Fibroblast of peridontal ligament (primary cell): ENCODE results near the gene SREBF2.
"Not testable (repeated sequence)": the region's sequence is repeated elsewhere in the genome, so short reads cannot be mapped to it uniquely, and the experiment has no call there.

Experiments used
- DNase-seq: peaks from one replicate; pipeline ENCODE4 v3.0.0-alpha.2; 2010; ENCODE audit errors: extremely low read depth

Gene SREBF2

DNA sequence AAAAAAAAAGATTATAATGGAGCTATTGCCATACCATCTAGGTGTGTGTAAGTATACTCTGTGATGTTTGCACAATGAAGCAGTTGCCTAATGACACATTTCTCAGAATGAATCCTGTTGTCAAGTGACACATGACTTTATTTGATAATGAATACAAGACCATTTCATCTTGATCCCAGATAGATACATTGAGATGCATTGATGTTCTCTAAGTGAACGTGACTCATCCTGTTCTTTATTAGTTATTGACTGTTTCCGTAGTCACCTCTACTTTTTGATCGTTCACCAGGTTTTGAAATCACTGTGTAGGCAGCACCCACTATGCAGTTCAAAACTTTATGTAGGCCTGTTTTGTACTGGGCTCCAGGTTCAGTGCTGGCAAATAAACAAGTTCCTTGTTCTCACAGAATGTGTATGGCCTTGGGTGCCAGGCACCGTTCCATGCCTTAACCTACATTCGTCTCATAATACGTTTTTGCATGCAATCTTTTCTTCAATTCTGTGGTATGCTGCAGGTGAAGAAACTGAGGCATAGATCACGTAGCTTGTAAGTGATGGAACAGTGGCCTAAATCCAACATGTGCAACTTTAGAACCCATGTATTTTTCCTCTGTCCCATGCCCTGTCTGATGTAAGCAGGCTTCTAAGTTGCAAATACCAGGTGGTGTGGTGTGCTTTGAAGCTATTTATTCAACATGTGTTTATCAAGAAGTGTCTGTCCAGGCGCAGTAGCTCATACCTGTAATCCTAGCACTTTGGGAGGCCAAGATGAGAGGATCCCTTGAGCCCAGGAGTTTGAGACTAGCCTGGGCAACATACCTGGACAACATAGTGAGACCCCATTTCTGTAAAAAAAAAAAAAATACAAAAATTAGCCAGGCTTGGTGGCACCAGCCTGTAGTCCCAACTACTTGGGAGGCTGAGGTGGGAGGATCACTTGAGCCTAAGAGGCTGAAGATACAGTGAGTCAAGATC is 10.4 kb downstream of the SREBF2 start:
- DNase-seq = no peak

GRCh38 chr22:41844036-41844435 is 11.1 kb downstream of the SREBF2 start:
- no peak for DNase-seq

DNA sequence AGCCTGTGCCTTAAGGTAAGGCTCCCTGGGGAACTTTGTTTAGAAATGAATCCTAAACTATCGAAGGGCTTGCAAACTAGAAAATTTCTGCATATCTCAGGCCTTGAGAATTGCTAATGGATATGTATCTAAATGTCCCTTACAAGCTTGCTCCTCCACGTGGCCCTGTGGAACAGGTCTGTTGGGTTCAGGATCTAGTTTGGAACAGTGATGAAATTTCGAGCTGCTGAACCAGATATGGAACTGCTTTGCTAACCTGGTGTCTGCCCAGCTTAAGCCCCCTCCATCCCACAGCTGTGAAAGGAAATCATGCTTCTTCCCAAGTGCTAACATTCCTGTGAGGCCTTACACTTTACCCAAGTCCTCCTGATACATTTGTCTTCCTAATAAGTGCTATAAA is 11.6 kb downstream of the SREBF2 start:
- no peak for DNase-seq

DNA sequence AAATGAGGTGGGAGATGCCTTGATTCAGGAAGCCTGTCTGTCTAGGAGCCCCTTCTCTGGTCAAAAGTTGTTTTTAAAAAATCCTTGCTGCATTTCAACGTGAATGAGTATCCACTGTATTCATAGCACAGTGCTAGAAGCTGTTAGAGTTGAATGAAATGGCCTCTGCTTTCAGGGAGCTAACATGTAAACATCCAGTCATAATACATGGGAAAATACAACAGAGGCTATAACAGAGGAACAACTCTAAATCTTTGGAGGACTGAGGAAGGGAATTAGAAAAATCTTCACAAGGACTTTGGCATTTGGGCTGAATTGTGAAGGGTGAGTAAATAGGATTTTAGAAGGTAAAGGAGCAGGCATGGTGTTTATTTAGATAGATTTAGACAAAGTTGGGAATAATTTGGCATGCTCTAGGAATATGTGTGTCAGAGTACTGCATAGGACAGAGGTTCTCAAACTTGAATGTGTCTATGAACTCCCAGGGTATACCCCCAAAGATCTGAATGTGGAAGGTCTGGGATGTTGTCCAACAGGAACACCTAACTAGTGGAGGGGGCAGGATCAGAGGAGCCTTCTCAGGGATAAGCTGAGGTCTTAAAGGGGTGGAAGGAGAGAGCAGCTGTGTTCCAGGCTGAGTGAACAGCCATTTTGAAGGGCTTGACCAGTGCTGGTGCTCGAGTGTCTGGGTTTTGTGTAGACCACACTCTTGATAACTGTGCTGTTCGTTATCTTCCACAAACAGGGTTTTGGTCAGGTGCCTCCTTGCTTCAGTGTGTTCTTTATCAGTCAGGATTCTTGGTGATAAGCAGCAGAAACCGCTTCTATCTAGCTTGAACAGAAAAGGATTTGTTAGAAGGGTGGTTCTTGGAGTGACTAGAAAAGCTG is 12.7 kb downstream of the SREBF2 start:
- no peak for DNase-seq

GRCh38 chr22:41846268-41846987 is 13.5 kb downstream of the SREBF2 start:
- DNase-seq = no peak

DNA sequence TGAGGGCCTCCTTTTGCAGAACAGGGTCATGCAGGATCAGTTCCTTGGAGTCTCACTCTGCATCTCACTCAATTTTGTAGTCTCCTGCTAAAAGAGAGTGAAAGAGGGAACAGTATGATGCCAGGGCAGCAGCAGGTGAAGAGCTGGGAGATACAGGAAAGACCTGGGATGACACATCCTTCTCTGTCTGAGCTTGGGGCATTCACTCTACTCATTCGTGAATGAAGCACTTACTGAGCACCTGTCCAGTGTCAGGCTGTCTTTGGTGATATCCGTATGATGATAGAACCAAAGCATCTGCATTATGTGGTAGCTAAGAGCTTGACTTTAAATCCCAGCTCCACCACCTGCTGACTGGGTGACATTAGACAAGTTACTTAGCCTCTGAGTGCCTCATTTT is 14.4 kb downstream of the SREBF2 start:
- DNase-seq = no peak

- no peak for DNase-seq
Observed at GRCh38 chr22:41848468-41848867, 15.6 kb downstream of the SREBF2 start.

DNA sequence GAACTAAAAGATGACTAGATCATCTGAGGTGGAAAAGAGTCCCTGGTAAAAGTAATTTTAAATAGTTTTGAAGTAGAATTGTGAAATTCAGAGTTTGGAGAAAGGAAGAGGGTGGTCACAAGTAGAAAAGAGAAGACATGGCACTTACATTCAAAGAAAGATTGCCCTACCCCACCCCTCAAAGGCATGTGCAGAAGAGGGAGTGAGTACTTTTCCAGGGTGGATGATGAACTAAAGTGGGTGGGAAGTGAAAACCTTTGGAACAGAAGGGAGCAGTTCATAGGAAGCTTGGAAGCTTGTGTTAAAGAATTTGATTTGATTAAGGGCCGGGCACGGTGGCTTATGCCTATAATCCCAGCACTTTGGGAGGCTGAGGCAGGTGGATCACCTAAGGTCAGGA is 23.6 kb downstream of the SREBF2 start:
- no peak for DNase-seq

GRCh38 chr22:41857155-41857859 is 24.4 kb downstream of the SREBF2 start:
- peak; percentile 27 for DNase-seq

GRCh38 chr22:41857860-41858199 is 24.9 kb downstream of the SREBF2 start:
- DNase-seq = no peak

- peak; percentile 27 for DNase-seq
Observed at GRCh38 chr22:41862160-41862529, 29.2 kb downstream of the SREBF2 start.

- no peak for DNase-seq
Observed at GRCh38 chr22:41862530-41863266, 29.8 kb downstream of the SREBF2 start.

- no peak for DNase-seq
Observed at GRCh38 chr22:41863472-41863871, 30.6 kb downstream of the SREBF2 start.

DNA sequence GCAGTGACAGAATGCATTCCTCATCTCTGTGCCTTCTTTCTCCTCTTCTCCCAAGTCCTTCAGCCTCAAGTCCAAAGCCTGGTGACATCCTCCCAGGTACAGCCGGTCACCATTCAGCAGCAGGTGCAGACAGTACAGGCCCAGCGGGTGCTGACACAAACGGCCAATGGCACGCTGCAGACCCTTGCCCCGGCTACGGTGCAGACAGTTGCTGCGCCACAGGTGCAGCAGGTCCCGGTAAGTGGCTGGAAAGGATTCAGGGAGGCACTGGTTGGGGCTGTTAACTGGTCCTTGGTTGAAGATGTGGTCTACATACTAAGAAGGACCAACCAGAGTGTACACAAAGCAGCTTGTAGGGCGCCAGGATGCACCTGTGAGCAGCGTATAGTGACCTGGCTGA is 35.7 kb downstream of the SREBF2 start:
- no peak for DNase-seq

DNA sequence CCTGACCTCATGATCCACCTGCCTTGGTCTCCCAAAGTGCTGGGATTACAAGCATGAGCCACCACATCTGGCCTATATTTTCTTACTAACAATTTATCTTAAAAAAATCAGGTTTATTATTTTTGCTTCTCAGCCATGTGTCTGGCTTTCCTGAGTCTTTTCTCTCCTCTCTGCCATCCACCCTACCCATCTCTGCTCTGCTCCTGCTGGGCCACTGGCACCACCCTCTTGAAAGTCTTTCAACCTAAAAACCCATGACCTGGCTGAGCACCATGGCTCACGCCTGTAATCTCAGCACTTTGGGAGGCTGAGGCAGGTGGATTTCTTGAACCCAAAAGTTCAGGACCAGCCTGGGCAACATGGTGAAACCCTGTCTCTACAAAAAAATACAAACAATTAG is 37.2 kb downstream of the SREBF2 start:
- DNase-seq = not testable (repeated sequence)

DNA sequence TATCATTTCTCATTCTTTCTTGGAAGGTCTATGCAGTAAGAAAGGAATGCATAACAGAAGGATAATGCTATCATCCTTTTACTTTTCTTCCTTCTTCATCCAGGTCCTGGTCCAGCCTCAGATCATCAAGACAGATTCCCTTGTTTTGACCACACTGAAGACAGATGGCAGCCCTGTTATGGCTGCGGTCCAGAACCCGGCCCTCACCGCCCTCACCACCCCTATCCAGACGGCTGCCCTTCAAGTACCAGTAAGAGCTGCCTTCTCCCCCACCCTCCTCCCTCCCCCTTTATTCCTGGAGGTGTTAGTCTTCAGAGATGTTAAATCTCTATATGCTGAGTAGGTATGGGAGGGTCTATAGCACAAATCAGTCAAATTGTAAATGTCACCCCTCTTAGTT is 37.9 kb downstream of the SREBF2 start:
- DNase-seq = no peak

GRCh38 chr22:41873391-41873790 is 40.5 kb downstream of the SREBF2 start:
- DNase-seq = no peak

- DNase-seq = no peak
Observed at GRCh38 chr22:41874090-41874489, 41.2 kb downstream of the SREBF2 start.

DNA sequence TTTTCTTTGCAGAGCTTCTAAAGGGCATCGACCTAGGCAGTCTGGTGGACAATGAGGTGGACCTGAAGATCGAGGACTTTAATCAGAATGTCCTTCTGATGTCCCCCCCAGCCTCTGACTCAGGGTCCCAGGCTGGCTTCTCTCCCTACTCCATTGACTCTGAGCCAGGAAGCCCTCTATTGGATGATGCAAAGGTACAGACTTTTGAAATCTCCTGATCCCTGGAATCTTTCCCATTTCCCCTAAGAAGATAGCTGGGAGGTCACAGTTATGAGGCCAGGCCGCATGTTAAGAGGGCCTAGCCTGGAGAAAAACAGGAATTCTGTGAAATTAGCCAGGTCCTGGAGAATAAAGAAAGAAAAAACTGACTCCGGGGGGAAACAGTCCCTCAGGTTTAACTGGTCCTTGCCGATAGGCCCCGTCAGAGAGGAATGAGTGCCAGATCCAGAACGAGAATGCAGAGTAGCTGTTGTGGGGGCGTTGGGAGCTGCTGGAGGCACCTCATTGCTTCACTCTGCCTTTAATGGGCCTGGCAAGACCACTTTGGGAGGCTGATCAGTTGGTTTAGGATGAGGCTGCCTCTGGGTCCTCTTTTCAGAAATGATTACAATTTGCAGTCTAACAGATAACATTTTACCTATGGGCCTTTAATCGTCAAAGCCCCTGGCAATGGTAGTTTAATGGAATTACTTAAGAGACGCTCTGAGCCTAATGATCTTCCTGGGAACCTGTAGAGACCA is 42.8 kb downstream of the SREBF2 start:
- DNase-seq = no peak

GRCh38 chr22:41876275-41876674 is 43.4 kb downstream of the SREBF2 start:
- peak; percentile 58 for DNase-seq
